AG04450 (cell line): Measurements from ENCODE around the gene ABR. TPM values are rescaled to one million over a fixed set of nuclear protein-coding genes. Genes with fewer than 3 reads are reported as not detected.
A peak's percentile ranks its signal among the peaks of the same experiment; 100 is the strongest.

ENCODE experiments used
- CTCF ChIA-PET: fragments of 300-600, 350-600 bp; formaldehyde crosslinking; extraction: SDS; loops from one replicate; lab custom pipeline; 2022; ENCODE audit warnings: antibody characterized with exemption, inconsistent platforms; lab: Charles Lee
- POLR2A ChIA-PET: fragments of 350-600 bp; formaldehyde crosslinking; extraction: SDS; loops from one replicate; lab custom pipeline; 2021; ENCODE audit warnings: antibody characterized with exemption, inconsistent platforms; lab: Yijun Ruan, JAX
- DNase-seq: peaks from one replicate; pipeline ENCODE4 v3.0.0-alpha.2; 2011; ENCODE audit warnings: low read depth, low spot score
- H3K27ac ChIP-seq: one replicate; pipeline ENCODE4 v1.5.1; 2012; ENCODE audit warnings: low read depth, low read length, control low read depth
- H3K27me3 ChIP-seq: one replicate; pipeline ENCODE4 v1.6.0; 2012; ENCODE audit warnings: low read length; ENCODE audit not compliant: control insufficient read depth, insufficient read depth
- H3K4me3 ChIP-seq: 2 replicates; pipeline ENCODE4 v1.5.1; 2011; ENCODE audit warnings: mild to moderate bottlenecking, low read depth, low read length, control low read depth
- H3K9me3 ChIP-seq: 2 replicates; pipeline ENCODE4 v1.5.1; 2012; ENCODE audit warnings: low read length; ENCODE audit not compliant: control insufficient read depth, insufficient read depth
- polyA plus RNA-seq: library from polyadenylated mRNA; depleted of rRNA; stranded (reverse); fragments of >200 nt; gene quantifications from 2 replicates; pipeline ENCODE4 v1.2.3, GENCODE V29; 2011
- TF ChIP-seq, protein P1 (sequence below): IDR thresholded peaks from 2 replicates; pipeline ENCODE4 v1.5.1; 2011; ENCODE audit warnings: low read depth, low read length, control low read depth, inconsistent platforms

Gene ABR
- polyA plus RNA-seq, 1 experiment, result 64.3 TPM

DNA sequence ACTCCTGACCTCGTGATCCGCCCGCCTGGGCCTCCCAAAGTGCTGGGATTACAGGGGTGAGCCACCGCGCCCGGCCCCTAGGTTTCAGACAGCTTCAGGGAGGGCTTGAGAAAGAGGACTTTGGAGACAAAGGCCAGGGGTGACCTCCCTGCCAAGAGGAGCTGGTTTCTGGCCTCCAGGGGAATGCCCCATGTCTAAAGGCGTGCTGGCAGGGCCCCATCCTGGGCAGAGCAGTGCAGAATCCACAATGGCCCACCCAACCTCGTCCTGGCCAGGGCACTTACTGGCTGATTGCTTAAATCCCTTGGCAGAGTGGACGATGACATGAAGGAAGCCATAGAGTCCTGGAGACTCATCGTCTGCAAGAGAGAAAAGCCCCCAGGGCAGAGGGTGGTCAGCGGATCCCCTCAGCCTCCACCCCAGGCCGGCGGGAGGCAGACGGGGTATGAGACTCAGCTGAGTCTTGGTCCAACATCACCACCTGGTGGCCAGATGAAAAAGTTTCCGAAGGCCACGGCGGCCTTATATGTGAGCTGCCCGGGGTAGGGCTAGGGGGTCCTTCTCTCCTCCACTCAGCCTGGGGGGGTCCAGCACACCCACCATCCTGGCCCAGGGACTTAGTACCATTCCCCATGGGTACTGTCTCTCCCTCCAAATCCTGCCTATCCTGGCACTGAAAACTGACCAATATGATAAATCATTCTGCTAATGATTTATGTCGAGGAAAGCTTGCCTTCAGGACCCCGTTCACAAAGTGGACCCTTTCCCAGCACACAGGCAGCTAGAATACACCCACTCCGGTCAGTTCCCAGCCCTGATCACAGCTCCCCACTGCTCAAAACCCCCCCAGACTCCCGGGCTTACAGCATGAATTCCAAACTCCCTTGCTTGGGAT is 123.8 kb downstream of the ABR start:
- DNase-seq, result peak; percentile 33
- H3K4me3 ChIP-seq, result no peak overlapping the region
- no peaks in the 10 kb centered on the region for H3K27me3 ChIP-seq
- TF ChIP-seq, protein P1, sequence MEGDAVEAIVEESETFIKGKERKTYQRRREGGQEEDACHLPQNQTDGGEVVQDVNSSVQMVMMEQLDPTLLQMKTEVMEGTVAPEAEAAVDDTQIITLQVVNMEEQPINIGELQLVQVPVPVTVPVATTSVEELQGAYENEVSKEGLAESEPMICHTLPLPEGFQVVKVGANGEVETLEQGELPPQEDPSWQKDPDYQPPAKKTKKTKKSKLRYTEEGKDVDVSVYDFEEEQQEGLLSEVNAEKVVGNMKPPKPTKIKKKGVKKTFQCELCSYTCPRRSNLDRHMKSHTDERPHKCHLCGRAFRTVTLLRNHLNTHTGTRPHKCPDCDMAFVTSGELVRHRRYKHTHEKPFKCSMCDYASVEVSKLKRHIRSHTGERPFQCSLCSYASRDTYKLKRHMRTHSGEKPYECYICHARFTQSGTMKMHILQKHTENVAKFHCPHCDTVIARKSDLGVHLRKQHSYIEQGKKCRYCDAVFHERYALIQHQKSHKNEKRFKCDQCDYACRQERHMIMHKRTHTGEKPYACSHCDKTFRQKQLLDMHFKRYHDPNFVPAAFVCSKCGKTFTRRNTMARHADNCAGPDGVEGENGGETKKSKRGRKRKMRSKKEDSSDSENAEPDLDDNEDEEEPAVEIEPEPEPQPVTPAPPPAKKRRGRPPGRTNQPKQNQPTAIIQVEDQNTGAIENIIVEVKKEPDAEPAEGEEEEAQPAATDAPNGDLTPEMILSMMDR, result peak; percentile 73
- peaks cover 4% of the 10 kb centered on the region; the same call in 1 of the 2 replicates for H3K9me3 ChIP-seq
- ChIA-PET CTCF (interaction anchor here (0.6 to 4.5 kb wide), 39 partner anchors 8 to 740 kb away, joined by 3 to 141 read pairs (median 4); partner anchors contain the start of genes NXN and TIMM22), POLR2A (interaction anchor here (0.6 to 2.0 kb wide), 4 partner anchors 28 to 237 kb away, joined by 3 to 11 read pairs (median 6); partner anchors contain the start of gene TIMM22)
- no peak overlapping the region for H3K27ac ChIP-seq

DNA sequence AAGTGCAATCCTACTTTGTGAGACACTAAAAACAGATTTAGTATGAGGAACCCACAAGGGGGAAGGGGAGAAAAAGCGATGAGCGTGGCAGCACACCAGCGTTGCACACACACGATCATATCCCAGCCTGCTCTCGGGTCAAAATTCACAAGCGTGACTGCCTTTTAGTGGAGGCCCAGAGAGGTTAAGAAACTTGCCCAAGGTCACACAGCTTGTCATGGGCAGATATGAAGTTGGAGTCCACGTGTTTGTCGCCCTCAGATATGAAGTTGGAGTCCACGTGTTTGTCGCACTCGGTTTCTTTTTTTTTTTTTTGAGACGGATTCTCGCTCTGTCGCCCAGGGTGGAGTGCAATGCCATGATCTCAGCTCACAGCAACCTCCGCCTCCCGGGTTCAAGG is 124.5 kb downstream of the ABR start:
- no peak for DNase-seq
- H3K4me3 ChIP-seq, result no peak overlapping the region
- ChIA-PET POLR2A (interaction anchor here (0.6 to 2.0 kb wide), 4 partner anchors 53 to 236 kb away, joined by 3 to 11 read pairs (median 6); partner anchors contain the start of gene TIMM22), CTCF (interaction anchor here (0.5 to 4.5 kb wide), 10 partner anchors 8 to 270 kb away, joined by 3 to 141 read pairs (median 8); partner anchors contain the start of genes NXN and TIMM22)
- peaks cover 4% of the 10 kb centered on the region; the same call in 1 of the 2 replicates for H3K9me3 ChIP-seq
- TF ChIP-seq, protein P1, result no peak
- H3K27me3 ChIP-seq, result no peaks in the 10 kb centered on the region
- no peak overlapping the region for H3K27ac ChIP-seq

DNA sequence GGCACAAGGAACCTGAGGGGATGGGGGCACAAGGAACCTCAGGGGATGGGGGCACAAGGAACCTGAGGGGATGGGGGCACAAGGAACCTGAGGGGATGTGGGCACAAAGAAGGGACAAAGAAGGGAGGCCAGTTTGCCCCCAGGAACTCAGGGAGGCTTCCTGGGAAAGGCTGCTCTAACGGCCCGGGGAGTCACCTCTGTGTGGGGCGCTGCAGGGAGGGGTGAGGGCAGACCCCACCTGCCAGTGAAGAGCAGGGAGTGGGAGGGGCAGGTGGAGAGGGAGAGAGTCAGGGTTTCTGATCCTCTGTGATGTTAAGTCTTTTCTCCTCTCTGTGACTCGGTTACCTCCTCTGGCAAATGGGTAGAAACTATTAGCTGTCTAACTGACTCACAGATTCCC is 125.1 kb downstream of the ABR start:
- no peaks in the 10 kb centered on the region for H3K27me3 ChIP-seq
- H3K27ac ChIP-seq, result no peak overlapping the region
- peaks cover 4% of the 10 kb centered on the region; the same call in 1 of the 2 replicates for H3K9me3 ChIP-seq
- no peak overlapping the region for H3K4me3 ChIP-seq
- TF ChIP-seq, protein P1, result no peak
- ChIA-PET POLR2A (interaction anchor here (0.6 to 0.7 kb wide), 2 partner anchors 53 to 127 kb away, joined by 3 read pairs; no protein-coding TSS in a partner anchor), CTCF (interaction anchor here (0.5 to 4.5 kb wide), 5 partner anchors 11 to 270 kb away, joined by 4 to 141 read pairs (median 16); partner anchors contain the start of genes NXN and TIMM22)
- DNase-seq, result no peak

DNA sequence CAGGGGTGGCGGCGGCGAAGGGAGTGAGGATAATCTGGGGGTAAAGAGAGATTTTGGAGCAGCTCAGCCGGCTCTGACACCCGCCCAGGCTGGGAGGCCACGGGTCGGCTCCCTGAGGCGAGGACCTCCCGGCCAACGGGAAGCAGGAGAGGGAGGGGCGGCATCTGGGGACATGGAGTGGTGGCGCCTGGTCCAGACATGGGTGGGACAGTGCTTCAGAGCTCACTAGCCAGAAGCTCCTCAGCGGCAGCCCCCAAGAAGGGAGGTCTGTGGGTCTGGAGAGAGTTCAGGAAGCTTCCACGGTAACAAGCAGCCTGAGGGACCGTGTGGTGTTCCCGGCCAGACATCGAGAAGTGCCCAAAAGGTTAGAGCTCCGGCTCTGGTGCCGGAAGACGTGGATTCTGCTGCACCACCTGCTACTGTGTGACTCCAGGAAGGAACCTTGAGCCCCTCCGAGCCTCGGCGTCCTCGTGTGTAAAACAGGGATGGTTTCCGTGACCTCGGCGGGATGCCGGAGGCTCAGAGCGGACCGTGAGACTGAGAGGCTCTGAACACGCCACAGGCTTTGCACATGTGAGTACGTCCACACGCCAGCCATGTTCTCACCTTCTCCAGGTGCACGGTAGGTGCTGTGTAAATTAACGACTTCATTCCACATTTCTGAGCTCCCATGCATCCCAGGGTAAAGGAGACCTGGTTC is 126.0 kb downstream of the ABR start:
- no peak overlapping the region for H3K4me3 ChIP-seq
- ChIA-PET CTCF (interaction anchor here (0.5 to 1.2 kb wide), 2 partner anchors 54 to 162 kb away, joined by 3 to 4 read pairs; no protein-coding TSS in a partner anchor), POLR2A (interaction anchor here (1.1 kb wide), 1 partner anchor 53 kb away, joined by 3 read pairs; no protein-coding TSS in a partner anchor)
- H3K9me3 ChIP-seq, result 0 out of 2 replicates have a peak, but pooled peaks cover 4% of the 10 kb centered on the region
- no peak overlapping the region for H3K27ac ChIP-seq
- H3K27me3 ChIP-seq, result no peaks in the 10 kb centered on the region
- DNase-seq, result no peak
- TF ChIP-seq, protein P1, result no peak
